GM13976 (cell line): ENCODE data around the gene SCUBE2.
A peak's percentile ranks its signal among the peaks of the same experiment; 100 is the strongest.
"Not testable (repeated sequence)": the region's sequence is repeated elsewhere in the genome, so short reads cannot be mapped to it uniquely, and the experiment has no call there.

Experiments used
- DNase-seq: peaks from one replicate; pipeline ENCODE4 v3.0.0; 2012; ENCODE audit warnings: low spot score
- in situ Hi-C: fragments of 300-500 bp; cut with MboI; formaldehyde crosslinking; loops from one replicate; pipeline ENCODE4 v1.12.0; 2022; ENCODE audit warnings: low sequenced_read_pairs, mixed read lengths, inconsistent platforms; ENCODE audit not compliant: unreplicated experiment
- TF ChIP-seq, protein P1 (sequence below): IDR thresholded peaks from 2 replicates; pipeline ENCODE4 v1.5.1; 2012; ENCODE audit warnings: borderline replicate concordance, mild to moderate bottlenecking; ENCODE audit not compliant: insufficient read depth; ENCODE audit errors: extremely low read depth, missing control alignments, control extremely low read depth

The SCUBE2 gene

DNA sequence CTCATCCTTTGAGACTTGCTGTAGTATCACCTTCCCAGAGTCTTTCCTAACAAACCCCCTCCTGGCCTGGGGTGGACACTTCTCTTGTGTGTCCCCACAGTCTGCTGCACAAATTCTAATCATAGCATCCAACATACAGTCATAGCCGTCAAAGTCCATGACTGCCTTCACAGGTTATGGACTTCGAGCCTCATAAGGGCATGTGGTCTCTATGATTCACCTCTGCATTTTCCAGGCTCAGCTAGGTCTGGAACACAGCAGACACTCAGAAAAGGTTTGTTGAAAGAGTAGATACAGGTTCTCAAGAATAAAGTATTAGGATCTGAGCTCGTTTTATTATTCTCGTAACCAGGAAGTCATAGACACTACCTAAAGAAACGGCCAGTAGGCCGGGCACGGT is 13.2 kb upstream of the SCUBE2 start:
- TF ChIP-seq, protein P1, sequence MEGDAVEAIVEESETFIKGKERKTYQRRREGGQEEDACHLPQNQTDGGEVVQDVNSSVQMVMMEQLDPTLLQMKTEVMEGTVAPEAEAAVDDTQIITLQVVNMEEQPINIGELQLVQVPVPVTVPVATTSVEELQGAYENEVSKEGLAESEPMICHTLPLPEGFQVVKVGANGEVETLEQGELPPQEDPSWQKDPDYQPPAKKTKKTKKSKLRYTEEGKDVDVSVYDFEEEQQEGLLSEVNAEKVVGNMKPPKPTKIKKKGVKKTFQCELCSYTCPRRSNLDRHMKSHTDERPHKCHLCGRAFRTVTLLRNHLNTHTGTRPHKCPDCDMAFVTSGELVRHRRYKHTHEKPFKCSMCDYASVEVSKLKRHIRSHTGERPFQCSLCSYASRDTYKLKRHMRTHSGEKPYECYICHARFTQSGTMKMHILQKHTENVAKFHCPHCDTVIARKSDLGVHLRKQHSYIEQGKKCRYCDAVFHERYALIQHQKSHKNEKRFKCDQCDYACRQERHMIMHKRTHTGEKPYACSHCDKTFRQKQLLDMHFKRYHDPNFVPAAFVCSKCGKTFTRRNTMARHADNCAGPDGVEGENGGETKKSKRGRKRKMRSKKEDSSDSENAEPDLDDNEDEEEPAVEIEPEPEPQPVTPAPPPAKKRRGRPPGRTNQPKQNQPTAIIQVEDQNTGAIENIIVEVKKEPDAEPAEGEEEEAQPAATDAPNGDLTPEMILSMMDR: no peak
- no peak for DNase-seq
- in situ Hi-C loops: no loop called here

- DNase-seq: no peak
- in situ Hi-C loops: no loop called here
- TF ChIP-seq, protein P1: no peak
These were observed 12.3 kb upstream of the SCUBE2 start for GRCh38 chr11:9103542-9104276.

GRCh38 chr11:9099617-9100016 is 8.2 kb upstream of the SCUBE2 start:
- in situ Hi-C loops: no loop called here
- no peak for DNase-seq
- TF ChIP-seq, protein P1: no peak

GRCh38 chr11:9098455-9098854 is 7.1 kb upstream of the SCUBE2 start:
- DNase-seq, in situ Hi-C loops: not testable (repeated sequence)

GRCh38 chr11:9097186-9097943 is 6.0 kb upstream of the SCUBE2 start:
- in situ Hi-C loops: not testable (repeated sequence)

DNA sequence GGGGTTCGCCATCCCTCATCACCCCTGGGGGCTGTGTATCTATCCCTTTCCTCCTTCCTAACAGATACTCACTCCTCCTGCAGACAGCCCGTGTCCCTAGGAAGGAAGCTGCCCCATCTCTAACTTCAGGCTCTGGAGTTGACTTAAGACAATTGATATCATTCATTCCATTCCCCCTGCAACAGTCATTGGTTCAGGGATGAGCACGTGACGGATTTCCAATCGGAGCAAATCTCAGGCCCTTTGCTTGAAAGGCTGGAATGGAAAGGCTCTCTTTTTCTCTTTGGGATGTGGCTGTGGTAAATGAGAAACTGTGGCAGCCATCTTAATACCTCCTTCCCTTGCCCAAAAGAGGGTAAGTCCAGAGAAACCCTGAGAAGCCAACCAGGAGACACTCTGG is 5.0 kb upstream of the SCUBE2 start:
- TF ChIP-seq, protein P1: no peak
- no peak for DNase-seq
- in situ Hi-C loops: no loop called here

More at GRCh38 chr11:9097186-9097943, 6.0 kb upstream of the SCUBE2 start:
- not testable (repeated sequence) for DNase-seq

DNA sequence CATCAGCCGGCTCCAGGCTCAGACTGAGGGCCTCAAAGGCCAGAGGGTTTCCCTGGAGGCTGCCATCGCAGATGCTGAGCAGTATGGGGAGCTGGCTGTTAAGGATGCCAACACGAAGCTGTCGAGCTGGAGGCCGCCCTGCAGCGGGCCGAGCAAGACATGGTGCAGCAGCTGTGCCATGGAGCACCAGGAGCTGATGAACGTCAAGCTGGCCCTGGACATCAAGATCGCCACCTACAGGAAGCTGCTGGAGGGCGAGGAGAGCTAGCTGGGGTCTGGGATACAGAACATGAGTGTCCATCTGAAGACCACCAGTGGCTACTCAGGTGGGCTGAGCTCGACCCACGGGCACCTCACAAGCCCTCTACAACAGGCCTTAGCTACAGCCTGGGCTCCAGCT is 4.0 kb upstream of the SCUBE2 start:
- in situ Hi-C loops: no loop called here

More for the DNA sequence above, 4.0 kb upstream of the SCUBE2 start:
- no peak for DNase-seq
- TF ChIP-seq, protein P1: peak; percentile 30
